ENCODE measurements around the gene ALPP.
A peak's percentile ranks its signal among the peaks of the same experiment; 100 is the strongest.

- TF ChIP-seq POLR2A (IDR thresholded peaks at IDR 0.05; ENCODE audit: low read depth, low read length) (no peak), TAF1 (IDR thresholded peaks at IDR 0.05; ENCODE audit: low read depth, low read length) (no peak), POLR2AphosphoS5 (IDR thresholded peaks at IDR 0.05; ENCODE audit: low read depth, low read length) (no peak), POU2F2 (IDR thresholded peaks at IDR 0.05; ENCODE audit: low read depth, low read length) (no peak), SPI1 (IDR thresholded peaks at IDR 0.05; ENCODE audit: low read depth, low read length) (peak; percentile 82)
Observed at GRCh38 chr2:232411901-232412629, 33.5 kb downstream of the ALPP start.

Measured in GM12891 (cell line).